Umbilical cord (tissue), 2 donors: ENCODE results near the gene NCOA5. TPM values are rescaled to one million over a fixed set of nuclear protein-coding genes. Genes with fewer than 3 reads are reported as not detected.
A peak's percentile ranks its signal among the peaks of the same experiment; 100 is the strongest.

Experiments
- DNase-seq: peaks from one replicate; pipeline ENCODE4 v3.0.0-alpha.2; 2015; ENCODE audit warnings: low spot score
- total RNA-seq: library from RNA; depleted of rRNA; stranded (reverse); fragments of >200 nt; gene quantifications from one replicate; pipeline ENCODE4 v1.2.3, GENCODE V29; 2014; ENCODE audit warnings: low replicate concordance; ENCODE audit not compliant: insufficient read depth

The NCOA5 gene
- total RNA-seq, 1 donor from 2014 or later: 3.4 TPM

DNA sequence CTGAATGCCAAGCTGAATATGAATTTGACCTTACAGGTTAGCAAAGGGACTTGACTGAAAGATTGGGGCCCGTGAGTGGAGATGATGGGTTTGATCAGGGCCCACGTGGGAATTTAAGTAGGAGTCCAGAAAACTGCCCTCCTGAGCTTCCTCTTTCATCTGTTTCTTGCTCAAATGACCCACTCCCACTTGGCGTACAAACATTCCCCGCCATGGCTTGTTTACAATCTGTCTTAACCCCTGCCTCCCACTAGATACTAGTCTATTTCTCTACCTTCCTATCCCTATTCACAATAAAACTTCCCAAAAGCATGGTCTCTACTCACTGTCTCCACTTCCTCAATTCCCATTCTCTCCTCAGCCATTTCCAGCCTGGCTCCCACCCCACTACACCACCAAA, 71.7 kb downstream of the NCOA5 start:
- DNase-seq: no peak

GRCh38 chr20:46017272-46017671, 72.5 kb downstream of the NCOA5 start:
- DNase-seq: no peak

- no peak for DNase-seq
Observed at GRCh38 chr20:46014517-46015396, 75.0 kb downstream of the NCOA5 start.

- DNase-seq: peak; percentile 18
Observed at GRCh38 chr20:46013829-46014516, 75.8 kb downstream of the NCOA5 start.

DNA sequence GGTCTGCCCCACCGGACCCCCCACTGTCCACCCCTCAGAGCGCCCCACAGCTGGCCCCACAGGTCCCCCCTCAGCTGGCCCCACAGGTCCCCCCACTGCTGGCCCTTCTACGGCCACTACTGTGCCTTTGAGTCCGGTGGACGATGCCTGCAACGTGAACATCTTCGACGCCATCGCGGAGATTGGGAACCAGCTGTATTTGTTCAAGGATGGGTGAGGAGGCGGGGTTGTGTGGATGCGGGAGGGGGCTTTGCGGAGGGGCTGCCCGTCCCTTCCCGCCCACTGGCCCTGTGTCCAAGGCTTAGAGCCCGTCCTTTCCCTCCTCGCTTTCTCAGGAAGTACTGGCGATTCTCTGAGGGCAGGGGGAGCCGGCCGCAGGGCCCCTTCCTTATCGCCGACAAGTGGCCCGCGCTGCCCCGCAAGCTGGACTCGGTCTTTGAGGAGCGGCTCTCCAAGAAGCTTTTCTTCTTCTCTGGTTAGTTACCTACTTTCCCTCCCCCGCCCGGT, 76.4 kb downstream of the NCOA5 start:
- no peak for DNase-seq

GRCh38 chr20:46012921-46013320, 76.8 kb downstream of the NCOA5 start:
- DNase-seq: no peak

- DNase-seq: peak; percentile 21
Observed at GRCh38 chr20:46011631-46012482, 77.9 kb downstream of the NCOA5 start.

Other genes with a start within 250 kb of the NCOA5 start
- 20.0 TPM for gene ACOT8, start 232.6 kb downstream of the NCOA5 start, total RNA-seq
- gene ZSWIM3, start 232.3 kb downstream of the NCOA5 start, total RNA-seq: 7.7 TPM
- gene ZSWIM1, start 208.7 kb downstream of the NCOA5 start, total RNA-seq: 3.1 TPM
- 3.6 TPM for gene SPATA25, start 202.3 kb downstream of the NCOA5 start, total RNA-seq
- gene NEURL2, start 198.8 kb downstream of the NCOA5 start, total RNA-seq: 1.9 TPM
- gene CTSA, start 198.6 kb downstream of the NCOA5 start, total RNA-seq: 16.4 TPM
- gene PLTP, start 177.8 kb downstream of the NCOA5 start, total RNA-seq: 108 TPM
- gene PCIF1, start 155.3 kb downstream of the NCOA5 start, total RNA-seq: 8.9 TPM
- gene ZNF335, start 117.8 kb downstream of the NCOA5 start, total RNA-seq: 13.7 TPM
- gene MMP9, start 81.1 kb downstream of the NCOA5 start, total RNA-seq: 2.4 TPM
- 9.1 TPM for gene SLC12A5, start 60.7 kb downstream of the NCOA5 start, total RNA-seq
- 5.8 TPM for gene CD40, start 28.4 kb upstream of the NCOA5 start, total RNA-seq
- 0.24 TPM for gene CDH22, start 218.5 kb upstream of the NCOA5 start, total RNA-seq